GM12873 (cell line): ENCODE results near the gene EML6.

Source experiments
- CTCF ChIP-seq: IDR thresholded peaks from 2 replicates; pipeline ENCODE4 v1.5.1; 2012; ENCODE audit warnings: low read depth, mild to moderate bottlenecking, moderate library complexity, low read length, control low read depth; ENCODE audit not compliant: insufficient read depth; ENCODE audit errors: missing control alignments

Gene EML6

GRCh38 chr2:54942373-54942772 lies 218.9 kb downstream of the EML6 start:
- no peak for TF ChIP-seq CTCF

DNA sequence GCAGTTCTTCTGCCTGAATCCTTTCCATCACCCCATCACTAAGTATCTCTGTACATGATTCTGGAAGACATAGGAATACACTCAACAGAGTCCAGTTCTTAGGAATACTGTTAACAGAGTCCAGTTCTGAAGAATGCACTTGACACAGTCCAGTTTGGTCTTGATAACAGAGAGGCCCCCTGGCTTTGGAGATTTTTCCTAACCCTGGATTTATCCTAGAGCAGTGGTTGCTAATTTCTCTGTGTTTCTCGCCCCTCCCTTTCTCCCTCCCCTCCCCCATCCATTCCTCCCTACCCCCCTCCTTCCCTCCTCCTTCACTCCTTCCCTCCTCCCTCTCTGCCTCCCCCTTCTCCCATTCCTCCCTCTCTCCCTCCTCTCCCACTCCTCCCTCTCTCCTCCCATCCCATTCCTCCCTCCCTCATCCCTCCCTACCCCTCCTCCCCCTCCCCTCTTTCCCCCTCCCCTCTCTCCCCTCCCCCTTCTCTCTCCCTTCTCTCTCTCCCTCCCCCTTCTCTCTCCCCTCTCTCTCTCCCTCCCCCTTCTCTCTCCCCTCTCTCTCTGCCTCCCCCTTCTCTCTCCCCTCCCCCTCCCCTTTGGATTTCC lies 221.4 kb downstream of the EML6 start:
- TF ChIP-seq CTCF = no peak

- no peak for TF ChIP-seq CTCF
Observed at GRCh38 chr2:54945391-54946219, 222.1 kb downstream of the EML6 start.

- TF ChIP-seq CTCF = no peak
Observed at GRCh38 chr2:54946220-54946805, 222.9 kb downstream of the EML6 start.

DNA sequence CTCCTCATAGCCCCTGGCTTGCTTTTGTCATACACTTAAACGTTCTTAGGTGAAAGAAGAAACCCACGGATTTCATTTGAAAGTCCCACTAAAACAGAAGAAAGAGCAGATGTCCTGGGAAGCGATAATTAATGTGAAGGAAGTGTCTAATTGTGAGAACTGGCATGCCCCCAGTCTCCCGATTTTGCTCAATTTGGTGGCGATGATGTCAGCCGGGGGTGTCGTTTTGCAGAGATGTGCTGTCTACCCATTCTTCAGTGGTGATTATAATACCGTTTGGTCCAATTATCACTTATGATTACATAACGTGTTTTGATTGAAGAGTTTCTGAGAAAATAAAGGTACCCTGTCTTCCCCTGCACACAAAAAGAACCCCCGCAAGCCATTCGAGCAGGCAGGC lies 223.7 kb downstream of the EML6 start:
- no peak for TF ChIP-seq CTCF

DNA sequence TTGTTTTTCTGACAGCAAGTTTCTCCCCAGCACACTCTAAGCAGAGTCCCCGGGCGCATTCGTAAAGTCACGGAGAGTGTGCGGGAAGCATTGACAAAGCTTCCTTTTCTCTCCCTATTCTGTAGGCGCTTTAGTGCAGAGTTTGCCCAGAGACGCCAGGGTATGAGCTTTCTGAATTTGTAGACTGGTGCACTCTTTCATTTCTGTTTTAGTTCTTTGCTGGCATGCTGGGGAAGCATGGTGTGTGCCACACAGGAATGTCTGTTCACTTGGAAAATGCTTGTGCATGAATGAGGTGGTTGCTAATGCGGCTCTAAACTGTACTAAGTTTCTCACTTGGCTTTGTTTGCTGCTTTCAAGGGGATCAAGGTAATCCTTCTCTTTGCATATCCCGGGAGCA lies 224.2 kb downstream of the EML6 start:
- TF ChIP-seq CTCF = no peak

- TF ChIP-seq CTCF = no peak
Observed at GRCh38 chr2:54948120-54948519, 224.7 kb downstream of the EML6 start.
